Testis (tissue), 2 donors: ENCODE data around the gene CCT3.

Source experiments
- CTCF ChIP-seq, 3 experiments: fragments of 450-650 bp in 2 of 3; fragments of 200-600 bp in 1 of 3; sonication (generic) in 1 of 3; IDR thresholded peaks; one replicate each; pipeline ENCODE4 v1.5.1; 2016 to 2019; ENCODE audit warnings: antibody characterized with exemption in 3 of 3, mild to moderate bottlenecking in 2 of 3, moderate library complexity in 1 of 3
- POLR2A ChIP-seq: fragments of 450-650 bp; IDR thresholded peaks from one replicate; pipeline ENCODE4 v1.6.1; 2017; ENCODE audit warnings: antibody characterized with exemption, mild to moderate bottlenecking, moderate library complexity

GRCh38 chr1:156387870-156388173 lies 49.7 kb upstream of the CCT3 start:
- no peak for TF ChIP-seq CTCF (IDR thresholded peaks at IDR 0.05)
- no peak for TF ChIP-seq POLR2A
